HG02678 (cell line): ENCODE results near the gene REXO4.

Experiments
- ATAC-seq: cut with Tn5 transposase; IDR thresholded peaks from one replicate; pipeline ENCODE4 v1.9.1; 2021; ENCODE audit warnings: mild to moderate bottlenecking, moderate library complexity; ENCODE audit not compliant: unreplicated experiment

REXO4 gene

DNA sequence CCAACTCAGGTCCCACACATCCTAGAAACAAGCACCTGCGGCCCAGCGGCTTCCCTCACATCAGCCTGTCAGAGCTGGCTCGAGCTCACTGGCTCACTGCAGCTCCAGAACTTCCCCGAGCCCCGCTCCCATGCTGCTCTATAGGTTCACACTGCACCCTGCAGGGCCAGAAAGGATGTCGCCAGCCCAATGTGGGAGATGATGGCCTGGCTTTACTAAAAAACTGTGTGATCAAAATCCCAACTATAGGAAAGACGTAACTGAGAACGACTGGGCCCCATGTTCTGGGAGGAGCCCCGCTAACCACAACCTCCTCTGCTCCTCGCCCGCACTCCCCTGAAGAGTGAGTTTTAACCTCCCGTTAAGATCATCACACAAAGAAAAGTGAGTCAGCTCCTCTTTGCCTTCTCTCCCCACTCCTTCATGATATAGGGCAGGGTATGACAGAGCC is 46.5 kb downstream of the REXO4 start:
- ATAC-seq = no peak

DNA sequence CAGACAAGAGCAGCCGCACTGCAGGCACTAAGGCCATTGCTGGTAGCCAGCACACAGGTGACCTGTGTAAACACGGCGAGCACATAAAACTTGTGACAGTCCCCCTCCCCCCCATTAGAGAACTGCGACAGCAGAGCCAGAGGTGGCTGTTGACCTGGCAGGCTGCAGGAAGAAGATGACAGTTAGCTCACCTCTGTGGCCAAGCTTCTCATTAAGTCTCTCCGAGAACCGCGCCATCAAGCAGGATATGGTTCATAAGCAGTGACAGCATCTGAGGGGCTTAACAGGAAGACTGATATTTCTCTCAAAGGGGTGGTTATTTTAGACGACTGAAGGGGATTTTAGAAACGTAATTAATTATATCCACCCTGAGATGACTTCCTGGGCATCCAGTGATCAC is 47.1 kb downstream of the REXO4 start:
- no peak for ATAC-seq

- no peak for ATAC-seq
These were observed 47.9 kb downstream of the REXO4 start for GRCh38 chr9:133369933-133370332.

GRCh38 chr9:133369422-133369821 is 48.4 kb downstream of the REXO4 start:
- ATAC-seq = no peak

DNA sequence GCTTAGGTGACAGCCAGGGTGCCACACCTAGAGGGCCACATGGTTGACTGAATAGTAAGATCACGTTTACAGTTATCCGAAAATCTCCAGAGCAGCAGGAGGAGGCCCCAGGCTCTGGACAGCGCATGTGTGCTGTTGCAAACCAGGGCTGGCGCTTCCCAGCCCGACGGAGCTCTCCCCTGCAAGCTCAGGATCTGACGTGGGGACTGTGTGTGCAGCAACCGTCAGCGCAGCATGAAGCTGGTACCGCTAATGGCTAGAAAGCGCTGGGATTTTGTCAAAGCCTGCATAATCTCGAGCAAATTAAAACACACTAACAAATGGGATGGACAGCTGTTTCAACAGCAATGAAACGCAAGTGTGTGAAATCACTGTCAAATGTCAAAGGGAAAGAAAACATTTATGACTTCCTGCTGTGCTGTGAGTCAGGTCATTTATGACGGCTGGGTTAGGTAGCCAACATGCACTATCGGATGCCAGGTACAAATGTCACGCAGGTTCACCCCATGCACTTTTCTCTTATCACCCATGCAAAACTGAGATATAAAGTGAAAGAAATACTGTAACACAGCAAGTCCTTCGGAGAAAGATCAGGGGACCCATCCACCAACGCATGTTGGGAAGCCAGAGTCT is 49.4 kb downstream of the REXO4 start:
- no peak for ATAC-seq

GRCh38 chr9:133367778-133368177 is 50.0 kb downstream of the REXO4 start:
- no peak for ATAC-seq

- no peak for ATAC-seq
These were observed 50.6 kb downstream of the REXO4 start for GRCh38 chr9:133367221-133367620.

DNA sequence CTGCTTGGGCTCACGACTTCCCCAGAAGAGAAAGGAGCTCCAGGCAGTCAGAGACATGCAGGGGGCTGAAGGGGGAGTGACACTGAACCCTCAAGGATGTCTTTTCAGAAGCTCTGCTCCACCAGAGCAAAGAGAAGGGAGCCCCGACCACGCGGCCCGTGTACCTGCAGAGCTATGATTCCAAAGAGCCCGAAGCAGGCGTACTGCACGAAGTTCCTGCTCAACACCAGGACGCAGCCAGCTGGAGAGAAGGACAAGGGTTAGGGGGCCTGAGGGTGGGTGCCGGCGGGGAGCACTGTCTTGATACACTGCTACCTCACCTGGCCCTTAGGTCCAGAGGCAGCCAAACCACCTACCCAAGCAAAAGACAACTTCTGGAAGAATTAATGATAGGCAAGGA is 51.4 kb downstream of the REXO4 start:
- no peak for ATAC-seq

DNA sequence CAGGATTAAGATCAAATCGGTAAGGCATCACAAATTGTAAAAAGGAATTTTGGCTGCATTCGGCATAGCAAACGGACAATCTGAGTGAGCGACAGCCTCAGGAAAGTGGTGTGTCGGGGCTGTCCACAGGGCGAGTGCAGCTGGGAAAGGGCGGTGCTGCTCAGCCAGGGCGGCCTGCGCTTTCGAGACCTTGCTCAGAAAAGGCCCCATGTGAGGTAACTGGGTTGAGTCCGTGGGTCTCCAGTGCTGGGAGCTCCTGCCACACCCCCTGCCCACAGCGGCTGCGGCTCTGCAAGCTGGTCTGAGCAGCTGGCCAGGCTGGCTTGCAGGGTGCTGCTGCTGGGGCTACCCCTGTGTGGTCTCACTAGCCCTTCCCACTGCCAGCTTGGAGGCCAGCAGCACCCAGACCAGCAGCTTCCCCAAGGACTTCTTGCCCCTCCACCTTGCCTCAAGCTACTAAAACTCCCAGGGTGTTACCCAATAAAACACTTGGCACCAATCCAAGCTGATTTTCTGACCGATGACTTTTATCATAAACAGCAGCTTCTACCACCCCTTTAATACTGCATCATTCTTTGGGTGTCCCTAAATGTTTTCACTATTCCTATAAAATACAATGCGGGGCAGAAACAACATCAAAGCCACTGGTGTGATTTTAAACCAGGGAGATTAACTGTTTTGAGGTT is 55.3 kb downstream of the REXO4 start:
- ATAC-seq = no peak

- no peak for ATAC-seq
These were observed 56.2 kb downstream of the REXO4 start for GRCh38 chr9:133361507-133362092.

DNA sequence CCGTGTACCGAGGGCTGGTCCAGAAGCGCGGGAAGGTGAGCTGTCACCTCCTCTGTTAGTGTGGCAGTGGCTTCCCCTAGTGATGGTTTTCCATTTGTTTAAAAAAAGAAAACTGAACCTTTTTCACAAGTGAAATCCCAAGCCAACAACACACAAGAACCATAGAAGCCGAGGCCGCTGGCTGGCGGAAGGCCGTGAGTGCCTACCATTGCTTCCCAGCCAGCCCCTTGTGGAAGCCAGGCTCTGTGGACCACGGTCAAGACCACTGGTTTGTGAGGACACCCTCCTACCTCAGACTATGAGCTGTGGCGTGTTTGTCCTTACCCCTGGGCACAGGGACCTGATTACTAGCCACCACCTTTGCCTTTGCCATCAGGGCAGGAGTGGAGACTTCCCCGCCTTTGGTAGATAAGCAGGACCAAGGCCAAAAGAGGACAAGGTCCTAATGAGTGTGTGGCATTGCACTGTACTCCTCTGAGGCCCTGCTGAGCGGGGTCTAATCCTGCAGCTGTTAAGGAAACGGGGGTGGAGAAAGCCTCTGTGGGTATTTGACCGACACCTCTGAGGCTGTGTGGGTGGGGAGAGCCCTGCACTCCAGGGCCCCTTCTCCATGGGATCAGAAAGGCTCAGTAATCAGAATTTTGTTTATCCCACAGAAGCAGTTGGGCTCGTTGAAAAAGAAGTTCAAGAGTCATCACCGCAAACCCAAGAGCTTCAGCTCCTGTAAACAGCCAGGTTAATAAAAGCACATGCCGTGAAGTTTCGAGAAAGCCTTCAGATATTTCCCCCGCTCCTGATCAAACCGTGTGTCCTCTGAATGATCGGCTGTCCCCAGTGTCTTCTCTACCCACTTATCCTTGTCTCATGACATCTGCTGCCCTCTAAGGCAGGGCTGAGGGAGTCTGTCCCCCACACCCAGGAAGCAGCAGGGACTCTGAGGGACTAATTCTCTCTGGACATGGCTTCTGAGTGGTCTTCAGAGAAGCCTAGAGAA is 57.1 kb downstream of the REXO4 start:
- ATAC-seq = no peak

- ATAC-seq = no peak
These were observed 58.2 kb downstream of the REXO4 start for GRCh38 chr9:133359399-133360175.

GRCh38 chr9:133357656-133358055 is 60.2 kb downstream of the REXO4 start:
- no peak for ATAC-seq

- peak; percentile 71 for ATAC-seq
These were observed 61.3 kb downstream of the REXO4 start, which contains the start of the genes SURF1 and SURF2 for GRCh38 chr9:133356391-133357091. Gene SURF1, minus strand, starts transcription at chr9:133356487. Its CDS starts 34 bp downstream, at chr9:133356453. Gene SURF2, plus strand, starts transcription at chr9:133356550. Its CDS starts 43 bp downstream, at chr9:133356593.
